GM19452 (cell line): ENCODE data around the gene CAMTA1.

Source experiments
- ATAC-seq: cut with Tn5 transposase; IDR thresholded peaks from one replicate; pipeline ENCODE4 v1.9.1; 2021; ENCODE audit not compliant: unreplicated experiment

CAMTA1 gene

DNA sequence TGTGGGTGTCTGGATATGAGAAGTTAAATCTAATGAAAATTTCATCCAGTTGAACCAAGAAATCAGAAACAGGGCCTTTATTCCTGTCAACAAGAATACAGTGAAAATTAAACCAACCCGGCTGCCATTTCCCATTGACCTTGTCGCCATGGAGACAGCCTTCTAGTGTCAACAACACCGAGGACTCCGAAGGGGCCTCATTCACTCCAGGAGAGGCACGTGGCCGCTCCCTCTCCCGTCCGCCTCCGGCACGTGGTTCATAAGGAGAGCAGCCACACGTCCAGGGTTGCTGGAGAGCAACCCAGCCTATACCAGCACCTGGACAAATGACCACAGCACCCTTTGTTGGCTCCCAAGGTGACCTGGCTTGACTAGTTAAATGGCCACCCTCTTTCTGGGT is 865.5 kb downstream of the CAMTA1 start:
- no peak for ATAC-seq

DNA sequence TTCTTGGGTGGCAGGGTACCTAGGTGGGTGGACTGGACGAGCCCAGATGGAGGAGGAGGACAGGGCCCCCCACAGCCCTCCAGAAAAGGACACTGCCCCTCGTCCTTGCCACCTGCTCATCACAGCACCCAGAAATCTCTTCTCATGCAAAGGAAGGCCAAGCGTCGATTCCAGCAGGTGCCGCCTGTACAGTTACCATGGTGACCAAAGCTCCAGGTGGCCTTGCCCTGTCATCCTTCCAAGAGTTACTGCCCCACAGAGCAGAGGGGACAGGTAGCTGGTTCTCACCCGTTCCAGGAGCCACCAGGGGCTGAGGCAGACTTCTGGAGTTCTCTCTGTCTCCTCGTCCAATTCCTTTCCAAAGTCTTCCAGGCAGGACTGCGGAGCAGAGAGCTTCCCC is 865.9 kb downstream of the CAMTA1 start:
- ATAC-seq: no peak

DNA sequence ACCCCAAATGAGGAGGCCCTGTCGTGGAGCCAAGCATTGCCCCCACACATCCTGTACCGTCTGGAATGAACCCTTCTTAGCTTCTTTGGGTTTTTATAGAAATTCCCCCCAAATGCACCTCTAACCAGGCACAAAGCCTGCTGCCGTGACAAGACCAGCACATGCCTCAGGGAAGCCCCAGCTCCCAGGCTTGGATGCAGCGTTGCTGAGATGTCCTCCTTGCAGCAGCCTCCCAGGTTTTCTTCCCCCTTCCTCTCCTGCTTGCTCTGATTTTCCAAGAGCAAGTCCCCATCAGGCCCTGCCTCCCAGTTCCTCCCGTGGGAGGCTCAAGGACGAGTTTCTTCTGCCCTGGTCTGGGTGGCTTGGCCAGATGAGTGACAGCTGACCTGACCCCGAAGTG is 866.8 kb downstream of the CAMTA1 start:
- no peak for ATAC-seq

DNA sequence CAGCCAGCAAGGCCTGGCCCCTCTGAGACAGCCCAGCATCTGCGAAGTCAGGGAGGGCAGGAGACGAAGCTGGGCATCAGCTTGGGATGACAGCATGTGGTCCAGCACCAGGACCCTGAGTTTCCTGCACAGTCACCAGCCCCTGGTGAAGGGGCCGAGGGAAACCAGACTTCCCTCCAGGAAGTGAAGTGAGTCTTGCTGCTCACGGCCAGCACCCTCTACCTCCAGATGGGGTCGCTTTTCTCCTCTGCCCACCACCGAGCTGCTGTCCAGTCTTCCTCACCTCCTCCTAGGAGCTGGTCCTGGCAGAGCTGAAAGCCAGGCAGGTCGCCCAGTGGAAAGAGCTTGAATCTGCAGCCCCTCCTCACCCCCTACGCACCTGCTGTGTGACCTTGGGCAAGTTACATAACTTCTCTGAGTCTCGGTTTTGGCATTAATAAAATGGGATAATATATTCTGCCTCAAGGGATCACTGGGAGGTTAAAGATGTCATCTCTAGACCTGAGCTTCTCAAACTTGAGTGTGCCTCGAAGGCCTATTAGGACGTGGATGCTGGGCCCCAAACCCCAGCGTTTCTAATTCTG is 867.4 kb downstream of the CAMTA1 start:
- ATAC-seq: no peak

DNA sequence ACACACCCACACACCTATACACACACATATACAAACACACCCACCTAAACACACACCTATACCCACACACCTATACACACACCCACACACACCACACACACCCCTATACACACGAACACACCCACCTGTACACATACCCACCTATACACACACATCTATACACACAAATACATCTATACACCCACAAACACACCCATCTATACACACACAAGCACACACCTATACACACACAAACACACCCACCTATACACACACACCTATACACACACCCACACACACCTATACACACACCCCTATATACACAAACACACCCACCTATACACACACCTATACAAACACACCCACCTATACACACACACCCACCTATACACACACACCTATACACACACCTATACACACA is 869.5 kb downstream of the CAMTA1 start:
- ATAC-seq: no peak

DNA sequence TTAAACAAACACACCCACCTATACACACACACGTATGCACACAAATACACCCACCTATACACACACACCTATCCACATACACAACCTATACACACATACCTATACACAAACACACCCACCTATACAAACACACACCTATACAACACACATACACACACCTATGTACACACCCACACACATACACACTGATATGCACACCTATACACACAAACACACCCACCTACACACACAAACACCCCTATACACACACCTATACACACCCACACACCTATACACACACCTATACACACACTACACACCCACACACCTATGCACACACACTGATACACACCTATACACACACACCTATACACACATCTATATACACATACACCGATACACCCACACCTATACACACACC is 870.1 kb downstream of the CAMTA1 start:
- ATAC-seq: no peak

DNA sequence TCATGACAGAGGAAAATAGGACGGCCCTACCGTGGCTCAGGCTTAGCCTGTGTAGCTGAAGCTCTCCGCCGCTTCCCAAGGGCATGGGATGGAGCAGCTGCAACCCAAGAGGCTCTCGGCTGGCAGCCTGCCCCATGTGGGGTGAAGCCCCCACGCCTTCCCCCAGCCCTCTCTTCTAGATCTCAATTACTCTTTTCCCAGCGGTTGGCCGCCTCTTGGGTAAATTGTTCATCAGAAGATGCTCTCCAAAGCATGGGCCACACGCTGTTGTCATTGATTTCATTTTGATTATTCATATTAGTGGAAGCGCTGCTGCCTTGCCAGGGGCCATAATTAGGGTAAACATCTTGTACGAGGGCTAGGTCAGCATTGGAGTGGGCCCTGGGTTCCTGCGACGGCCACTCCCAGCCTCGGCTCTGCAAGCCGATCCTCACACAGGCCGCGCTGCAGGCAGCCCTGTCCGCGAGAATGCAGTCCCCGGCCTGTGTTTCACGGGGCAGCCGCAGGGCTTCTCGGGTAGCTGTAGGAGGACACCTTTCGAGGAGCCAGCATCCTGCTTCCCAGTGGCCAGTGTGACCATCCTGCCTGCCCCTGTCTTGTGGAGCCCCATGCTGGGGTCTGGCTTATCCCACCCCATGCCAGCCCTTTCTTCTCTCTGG is 871.4 kb downstream of the CAMTA1 start:
- ATAC-seq: no peak

DNA sequence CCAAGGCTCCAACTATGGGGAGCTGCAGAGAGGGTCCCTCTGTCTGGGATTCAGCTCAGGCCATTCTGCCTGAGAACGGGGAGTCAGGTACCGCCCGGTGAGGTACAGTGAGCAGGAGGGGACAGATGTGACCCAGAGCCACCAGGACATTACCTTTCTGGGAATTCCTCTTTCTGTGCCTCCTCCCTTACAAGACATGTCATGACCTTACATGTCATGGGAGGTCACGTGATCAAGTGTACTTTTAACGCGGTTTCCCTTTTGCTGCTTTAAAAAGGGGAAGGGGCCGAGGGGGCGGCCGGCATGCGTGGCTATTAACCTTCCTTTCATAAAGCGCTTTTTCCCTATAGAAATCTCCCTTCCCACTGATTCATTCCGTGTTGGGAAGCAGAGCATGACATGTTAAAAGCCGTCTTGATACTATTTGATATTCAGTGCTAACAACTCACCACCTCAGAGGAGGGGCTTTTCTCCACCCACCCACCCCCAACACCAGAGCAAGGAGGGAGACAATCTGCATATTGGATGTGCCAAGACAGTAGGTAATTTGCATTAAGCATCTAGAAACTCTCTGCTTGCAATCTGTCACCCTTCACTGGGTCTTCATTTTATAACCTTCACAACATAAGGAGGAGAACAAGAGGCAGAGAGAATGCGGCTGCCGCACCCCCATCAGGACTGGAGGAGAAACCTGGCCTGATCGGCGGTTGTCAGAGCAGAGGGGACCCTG is 872.2 kb downstream of the CAMTA1 start:
- no peak for ATAC-seq

DNA sequence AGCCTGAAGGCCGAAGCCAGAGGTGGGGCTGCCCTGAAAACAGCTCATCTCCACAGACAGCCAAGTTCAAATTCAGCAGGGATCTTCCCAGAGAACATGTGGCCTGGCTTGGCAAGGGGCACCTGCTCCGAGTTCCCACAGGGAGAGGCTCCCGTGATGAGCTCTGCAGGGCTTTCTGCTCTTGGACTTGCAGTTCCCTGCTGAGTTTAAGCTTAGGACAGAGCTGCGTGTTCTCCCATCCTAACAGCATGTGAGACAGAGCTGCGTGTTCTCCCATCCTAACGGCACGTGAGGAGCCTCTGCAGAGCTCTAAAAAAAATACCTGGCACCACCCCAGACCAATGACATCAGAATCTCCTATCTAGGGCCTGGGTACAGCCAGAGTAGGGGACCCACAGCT is 872.8 kb downstream of the CAMTA1 start:
- no peak for ATAC-seq

DNA sequence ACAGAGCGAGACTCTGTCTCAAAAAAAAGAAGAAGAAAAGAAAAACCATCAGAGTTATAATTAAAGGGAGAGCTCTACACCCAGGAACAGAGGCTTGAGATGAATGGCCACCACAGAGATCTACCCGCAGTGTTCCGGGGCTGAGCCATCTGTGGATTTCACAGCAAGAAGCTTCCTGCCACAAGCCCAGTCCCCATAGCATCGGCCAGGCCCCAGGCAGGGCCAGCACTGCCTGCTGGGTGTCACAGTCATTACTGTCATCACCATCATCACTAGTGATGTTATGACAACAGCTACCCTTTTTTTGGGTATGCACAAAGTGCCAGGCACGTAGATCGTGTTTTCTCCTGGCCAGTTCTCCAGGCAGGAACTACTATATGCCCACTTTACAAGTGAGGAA is 874.3 kb downstream of the CAMTA1 start:
- no peak for ATAC-seq

DNA sequence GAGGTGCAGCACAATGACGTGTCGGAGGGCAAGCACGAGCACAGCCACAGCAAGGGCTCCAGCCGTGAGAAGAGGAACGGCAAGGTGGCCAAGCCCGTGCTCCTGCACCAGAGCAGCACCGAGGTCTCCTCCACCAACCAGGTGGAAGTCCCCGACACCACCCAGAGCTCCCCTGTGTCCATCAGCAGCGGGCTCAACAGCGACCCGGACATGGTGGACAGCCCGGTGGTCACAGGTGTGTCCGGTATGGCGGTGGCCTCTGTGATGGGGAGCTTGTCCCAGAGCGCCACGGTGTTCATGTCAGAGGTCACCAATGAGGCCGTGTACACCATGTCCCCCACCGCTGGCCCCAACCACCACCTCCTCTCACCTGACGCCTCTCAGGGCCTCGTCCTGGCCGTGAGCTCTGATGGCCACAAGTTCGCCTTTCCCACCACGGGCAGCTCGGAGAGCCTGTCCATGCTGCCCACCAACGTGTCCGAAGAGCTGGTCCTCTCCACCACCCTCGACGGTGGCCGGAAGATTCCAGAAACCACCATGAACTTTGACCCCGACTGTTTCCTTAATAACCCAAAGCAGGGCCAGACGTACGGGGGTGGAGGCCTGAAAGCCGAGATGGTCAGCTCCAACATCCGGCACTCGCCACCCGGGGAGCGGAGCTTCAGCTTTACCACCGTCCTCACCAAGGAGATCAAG is 878.3 kb downstream of the CAMTA1 start:
- ATAC-seq: no peak

DNA sequence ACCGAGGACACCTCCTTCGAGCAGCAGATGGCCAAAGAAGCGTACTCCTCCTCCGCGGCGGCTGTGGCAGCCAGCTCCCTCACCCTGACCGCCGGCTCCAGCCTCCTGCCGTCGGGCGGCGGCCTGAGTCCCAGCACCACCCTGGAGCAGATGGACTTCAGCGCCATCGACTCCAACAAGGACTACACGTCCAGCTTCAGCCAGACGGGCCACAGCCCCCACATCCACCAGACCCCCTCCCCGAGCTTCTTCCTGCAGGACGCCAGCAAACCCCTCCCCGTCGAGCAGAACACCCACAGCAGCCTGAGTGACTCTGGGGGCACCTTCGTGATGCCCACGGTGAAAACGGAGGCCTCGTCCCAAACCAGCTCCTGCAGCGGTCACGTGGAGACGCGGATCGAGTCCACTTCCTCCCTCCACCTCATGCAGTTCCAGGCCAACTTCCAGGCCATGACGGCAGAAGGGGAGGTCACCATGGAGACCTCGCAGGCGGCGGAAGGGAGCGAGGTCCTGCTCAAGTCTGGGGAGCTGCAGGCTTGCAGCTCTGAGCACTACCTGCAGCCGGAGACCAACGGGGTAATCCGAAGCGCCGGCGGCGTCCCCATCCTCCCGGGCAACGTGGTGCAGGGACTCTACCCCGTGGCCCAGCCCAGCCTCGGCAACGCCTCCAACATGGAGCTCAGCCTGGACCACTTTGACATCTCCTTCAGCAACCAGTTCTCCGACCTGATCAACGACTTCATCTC is 879.1 kb downstream of the CAMTA1 start:
- ATAC-seq: no peak

DNA sequence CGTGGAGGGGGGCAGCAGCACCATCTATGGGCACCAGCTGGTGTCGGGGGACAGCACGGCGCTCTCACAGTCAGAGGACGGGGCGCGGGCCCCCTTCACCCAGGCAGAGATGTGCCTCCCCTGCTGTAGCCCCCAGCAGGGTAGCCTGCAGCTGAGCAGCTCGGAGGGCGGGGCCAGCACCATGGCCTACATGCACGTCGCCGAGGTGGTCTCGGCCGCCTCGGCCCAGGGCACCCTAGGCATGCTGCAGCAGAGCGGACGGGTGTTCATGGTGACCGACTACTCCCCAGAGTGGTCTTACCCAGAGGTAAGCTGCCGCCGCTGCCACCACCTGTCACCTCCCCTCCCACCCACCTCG is 879.6 kb downstream of the CAMTA1 start:
- ATAC-seq: no peak

DNA sequence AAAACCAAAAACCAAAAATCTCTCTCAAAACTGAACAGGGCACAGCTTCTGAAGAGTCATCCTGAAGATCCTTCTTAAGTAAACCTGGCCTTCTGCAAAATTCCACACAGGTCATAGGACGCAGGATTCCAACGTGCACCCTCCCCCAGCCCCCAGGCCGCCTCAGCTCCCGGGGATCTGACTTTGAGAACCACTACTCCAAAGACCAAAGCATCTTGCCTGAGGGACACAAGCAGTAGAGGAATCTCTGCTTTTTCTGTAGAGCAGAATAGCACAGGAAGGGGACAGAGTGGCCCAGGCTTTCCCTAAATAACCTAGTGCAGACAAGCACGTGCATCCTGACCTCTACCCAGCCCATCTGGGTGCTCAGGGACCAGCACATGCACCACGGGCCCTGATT is 881.0 kb downstream of the CAMTA1 start:
- ATAC-seq: no peak

DNA sequence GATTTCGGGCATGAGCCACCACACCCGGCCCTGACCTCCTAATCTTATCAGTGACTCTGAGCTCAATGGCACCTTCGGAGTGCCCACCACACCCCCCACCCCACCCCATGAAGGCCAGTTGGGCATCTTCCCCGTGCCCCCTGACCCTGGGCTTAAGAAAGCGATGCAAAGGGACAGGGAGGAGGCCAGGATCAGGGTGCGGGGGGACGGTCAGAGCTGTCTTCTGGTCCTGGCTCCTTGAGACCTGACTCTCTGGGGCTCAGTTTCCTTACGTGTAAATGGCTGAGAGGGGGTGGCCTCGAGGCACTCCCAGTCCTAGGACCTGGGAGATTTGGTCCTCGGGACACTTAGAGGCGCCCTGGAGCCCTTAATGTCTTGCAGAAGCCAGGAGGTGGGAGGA is 881.9 kb downstream of the CAMTA1 start:
- no peak for ATAC-seq

DNA sequence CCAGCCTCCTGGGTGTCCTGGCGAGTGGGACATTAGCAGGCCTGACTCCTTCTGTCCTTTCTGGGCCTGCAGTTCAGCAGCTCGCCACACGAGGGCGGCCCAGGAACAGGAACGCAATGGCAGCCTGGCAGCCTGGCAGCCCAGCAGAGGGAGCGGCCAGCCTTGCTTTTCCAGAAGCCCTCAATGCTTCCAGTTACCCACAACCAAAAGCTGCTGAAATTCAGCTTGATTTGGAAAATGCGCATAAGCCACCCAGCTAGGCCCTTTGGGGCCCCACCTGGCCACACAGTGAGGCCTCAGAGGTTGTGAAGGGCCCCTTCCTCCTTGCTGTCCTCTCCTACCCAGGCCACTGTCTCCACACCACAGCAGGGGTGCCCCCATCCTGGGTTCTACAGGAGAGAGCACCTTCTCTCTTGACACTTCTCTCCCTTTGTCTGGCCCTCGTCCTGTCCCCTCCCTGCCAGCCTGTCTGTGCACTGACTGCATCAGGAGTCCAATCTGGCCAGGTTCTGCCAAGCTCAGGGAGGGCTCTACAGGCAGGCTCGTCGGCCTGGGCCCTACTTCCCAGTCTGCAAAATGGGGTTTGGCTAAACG is 882.5 kb downstream of the CAMTA1 start:
- ATAC-seq: no peak

DNA sequence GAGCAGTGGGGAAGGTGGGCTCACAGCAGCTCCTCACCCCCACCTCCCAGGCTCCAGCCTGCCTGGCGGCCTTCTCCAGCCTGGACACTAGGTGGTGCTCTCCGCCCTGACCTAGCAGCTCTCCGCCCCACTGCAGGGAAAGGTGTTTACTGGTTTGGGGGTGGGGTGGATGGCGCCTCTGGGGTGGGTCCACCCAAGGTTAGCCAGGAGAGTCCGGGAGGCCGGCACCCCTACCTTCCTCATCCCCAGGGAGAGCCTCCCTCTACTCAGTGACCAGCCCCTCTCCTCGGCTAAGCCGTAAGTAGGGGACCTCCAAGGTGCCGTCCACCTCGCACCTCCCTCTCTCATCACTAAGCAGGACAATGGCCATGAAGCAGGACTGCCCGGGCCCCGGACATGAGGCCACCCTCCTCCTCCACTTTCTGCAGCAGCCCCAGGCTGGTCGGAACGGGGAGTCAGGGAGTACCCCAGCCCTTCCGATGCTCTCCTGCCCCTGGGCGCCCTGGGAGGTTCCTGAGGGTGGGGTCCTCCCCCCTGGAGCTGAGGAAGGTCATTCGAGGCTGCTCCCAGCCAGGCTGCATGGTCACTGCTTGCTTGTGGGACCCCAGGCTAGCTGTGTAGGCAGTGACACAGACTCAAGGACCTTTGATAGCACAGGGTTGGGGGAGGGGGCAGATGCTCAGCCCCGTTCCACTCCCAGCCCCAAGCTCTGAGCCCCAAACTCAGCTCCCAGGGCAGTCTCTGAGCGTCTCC is 884.5 kb downstream of the CAMTA1 start:
- ATAC-seq: no peak

DNA sequence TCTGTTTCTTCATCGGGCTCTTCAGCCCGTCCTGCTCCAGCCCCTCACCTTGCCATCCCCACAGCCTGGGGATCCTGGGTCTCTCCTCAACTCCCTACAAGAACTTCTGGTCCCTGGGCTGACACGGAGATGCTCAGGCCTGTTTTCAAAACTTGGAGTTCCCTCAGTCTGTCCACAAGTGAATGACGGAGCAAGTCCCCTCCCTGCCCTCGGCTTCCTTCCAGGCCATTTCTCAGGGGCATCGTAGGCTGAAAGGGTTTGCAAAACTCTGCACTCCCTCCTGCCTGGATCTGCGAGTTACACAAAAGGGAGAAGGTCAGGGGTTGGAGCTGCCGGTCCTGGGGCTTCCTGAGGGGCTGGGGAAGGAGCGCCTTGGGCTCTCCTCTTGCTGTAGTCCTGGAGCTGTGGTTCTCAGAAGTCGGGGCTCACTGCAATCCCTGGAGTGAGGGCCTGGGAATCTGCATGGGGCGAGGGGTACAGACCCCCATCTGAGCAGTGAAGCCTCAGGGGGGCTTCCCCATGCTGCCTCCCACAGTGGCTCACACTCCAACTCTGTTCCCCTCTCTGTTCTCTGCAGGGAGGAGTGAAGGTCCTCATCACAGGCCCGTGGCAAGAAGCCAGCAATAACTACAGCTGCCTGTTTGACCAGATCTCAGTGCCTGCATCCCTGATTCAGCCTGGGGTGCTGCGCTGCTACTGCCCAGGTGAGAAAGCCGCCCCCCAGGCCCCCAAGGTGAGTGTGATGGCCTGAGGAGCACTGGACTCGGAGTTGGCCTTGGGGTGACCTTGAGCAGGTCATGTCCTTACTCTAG is 885.3 kb downstream of the CAMTA1 start:
- ATAC-seq: no peak

DNA sequence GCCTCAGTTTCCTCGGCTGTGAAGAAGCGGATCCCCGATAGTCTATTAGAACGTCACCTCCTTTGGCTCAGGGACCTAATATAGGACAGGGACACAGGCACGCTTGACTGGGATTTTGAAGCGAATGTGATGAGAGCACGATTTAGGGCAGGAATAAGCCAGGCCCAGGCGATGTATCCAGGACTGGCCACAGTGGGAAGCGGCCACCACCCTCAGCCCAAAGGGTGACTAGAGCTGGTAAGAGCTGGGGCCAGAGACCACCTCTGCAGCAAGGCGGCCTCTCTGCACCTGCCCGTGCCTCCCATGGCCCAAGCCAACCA is 885.9 kb downstream of the CAMTA1 start:
- ATAC-seq: no peak

DNA sequence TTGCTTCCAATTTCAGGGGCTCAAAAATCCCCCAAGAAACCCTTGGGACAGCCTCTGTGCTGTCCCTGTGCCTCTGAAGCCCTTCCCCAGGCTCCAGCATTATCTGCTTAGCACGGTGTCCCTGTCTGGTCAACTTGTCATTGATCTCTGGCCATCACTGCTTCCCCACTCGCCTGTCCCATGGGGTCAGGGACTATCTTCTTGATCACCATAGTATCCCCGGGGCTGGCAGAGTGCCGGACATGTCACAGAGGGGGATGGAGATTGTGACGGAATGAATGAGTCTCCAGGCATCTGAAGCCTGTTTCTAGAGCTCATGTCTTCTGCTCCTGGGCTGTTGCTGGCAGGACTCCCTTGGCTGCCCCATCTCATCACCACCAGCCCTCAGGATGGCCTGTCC is 886.4 kb downstream of the CAMTA1 start:
- no peak for ATAC-seq
